Stimulated activated CD8-positive, alpha-beta memory T cell treated with anti-CD3 and anti-CD28 coated beads, Interleukin-7, amount 100 ng/mL, for 1 hour (primary cell): ENCODE results near the gene CARD14.
"Not testable (repeated sequence)": the region's sequence is repeated elsewhere in the genome, so short reads cannot be mapped to it uniquely, and the experiment has no call there.

ENCODE experiments used
- DNase-seq, 2 donors: peaks; one replicate each; pipeline ENCODE4 v3.0.0-alpha.2; 2020; ENCODE audit warnings: low read depth in 2 of 2

CARD14 gene

DNA sequence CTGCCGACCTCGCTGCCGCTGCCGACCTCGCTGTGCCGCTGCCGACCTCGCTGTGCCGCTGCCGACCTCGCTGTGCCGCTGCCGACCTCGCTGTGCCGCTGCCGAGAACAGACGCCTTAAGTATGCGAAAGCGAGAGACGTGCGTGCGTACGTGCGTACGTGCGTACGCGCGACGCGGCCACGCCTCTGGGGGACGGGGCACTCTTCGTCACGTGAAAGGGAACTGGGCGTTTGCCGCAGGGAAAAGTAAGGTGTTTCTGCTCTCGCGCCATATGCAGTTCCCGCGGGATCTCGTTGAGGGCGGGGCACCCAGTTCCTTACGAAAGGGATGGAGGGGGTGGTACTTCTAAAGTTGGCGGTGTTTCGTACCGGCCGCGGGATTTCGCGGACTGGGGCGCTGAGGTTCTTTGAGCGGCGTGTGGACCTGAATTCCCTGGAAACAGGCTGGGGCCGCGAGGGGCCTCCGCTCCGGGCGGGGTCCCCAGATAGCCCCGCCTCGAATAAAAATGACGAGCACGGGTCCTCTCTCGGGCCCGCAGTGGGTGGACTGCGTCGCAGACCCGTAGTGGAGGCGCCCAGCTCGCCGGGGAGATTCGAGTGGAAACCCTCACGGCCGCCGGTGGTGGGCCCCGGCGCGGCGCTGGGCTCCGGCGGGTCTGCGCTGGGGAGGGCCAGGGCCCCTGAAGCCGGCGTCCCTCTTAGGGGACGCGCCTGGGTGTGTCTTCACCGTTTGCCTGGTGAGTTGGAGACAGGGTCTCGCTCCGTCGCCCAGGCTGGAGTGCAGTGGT, 22.6 kb upstream of the CARD14 start, which contains the start of gene EIF4A3:
TSS of gene EIF4A3 (minus strand) at position 94 of the 788 bp plus-strand sequence. CDS start 167 bp downstream, outside the sequence.
- DNase-seq = peak; percentile 90 to 93

GRCh38 chr17:80151333-80151732, 18.5 kb upstream of the CARD14 start:
- DNase-seq = no peak

DNA sequence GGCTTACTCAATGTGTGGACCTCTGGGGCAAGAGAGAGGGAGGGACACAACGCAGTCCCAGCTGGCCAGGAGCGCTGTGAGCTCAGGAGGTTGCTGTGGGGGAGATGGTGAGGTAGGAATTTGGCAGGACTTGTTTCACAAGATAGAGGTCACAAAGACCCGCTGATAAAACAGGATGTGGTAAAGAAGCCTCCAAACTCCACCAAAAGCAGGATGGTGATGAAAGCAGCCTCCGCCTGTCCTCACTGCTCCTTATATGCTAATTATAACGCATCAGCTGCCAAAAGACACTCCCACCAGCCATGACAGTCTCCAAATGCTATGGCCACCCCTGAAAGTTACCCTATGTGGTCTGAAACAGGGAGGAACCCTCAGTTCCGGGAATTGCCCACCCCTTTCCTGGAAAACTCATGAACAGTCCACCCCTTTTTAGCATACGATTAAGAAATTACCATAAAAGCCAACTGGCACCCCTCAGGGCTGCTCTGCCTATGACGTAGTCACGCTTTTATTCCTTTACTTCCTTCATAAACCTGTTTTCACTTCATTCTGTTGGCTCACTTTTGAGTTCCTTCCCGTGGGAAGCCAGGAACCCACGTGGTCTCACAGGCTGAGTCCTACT, 17.6 kb upstream of the CARD14 start:
- DNase-seq = no peak

- DNase-seq = no peak
Measured at GRCh38 chr17:80153004-80153403, 16.8 kb upstream of the CARD14 start.

DNA sequence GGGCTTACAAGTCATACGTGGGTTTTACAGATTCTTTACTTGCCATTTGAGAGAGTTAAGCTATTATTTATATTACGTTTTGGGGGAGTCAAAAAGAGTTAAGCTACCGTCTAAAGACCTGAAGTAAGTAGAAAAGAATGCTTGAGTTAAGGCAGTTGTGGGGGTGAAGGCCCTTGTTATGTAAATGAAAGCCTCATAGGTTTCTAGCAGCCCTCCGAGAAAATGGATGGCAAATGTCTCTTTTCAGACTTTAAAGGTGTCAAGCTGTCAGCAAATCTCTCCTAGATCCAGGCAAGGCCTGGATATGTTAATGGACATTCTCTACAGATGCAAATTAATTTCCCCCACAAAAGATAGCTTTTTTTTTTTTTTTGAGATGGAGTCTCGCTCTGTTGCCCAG, 15.7 kb upstream of the CARD14 start:
- DNase-seq = no peak

- not testable (repeated sequence) for DNase-seq
Measured at GRCh38 chr17:80155600-80155999, 14.2 kb upstream of the CARD14 start.

GRCh38 chr17:80158846-80159245, 11.0 kb upstream of the CARD14 start:
- DNase-seq = no peak

DNA sequence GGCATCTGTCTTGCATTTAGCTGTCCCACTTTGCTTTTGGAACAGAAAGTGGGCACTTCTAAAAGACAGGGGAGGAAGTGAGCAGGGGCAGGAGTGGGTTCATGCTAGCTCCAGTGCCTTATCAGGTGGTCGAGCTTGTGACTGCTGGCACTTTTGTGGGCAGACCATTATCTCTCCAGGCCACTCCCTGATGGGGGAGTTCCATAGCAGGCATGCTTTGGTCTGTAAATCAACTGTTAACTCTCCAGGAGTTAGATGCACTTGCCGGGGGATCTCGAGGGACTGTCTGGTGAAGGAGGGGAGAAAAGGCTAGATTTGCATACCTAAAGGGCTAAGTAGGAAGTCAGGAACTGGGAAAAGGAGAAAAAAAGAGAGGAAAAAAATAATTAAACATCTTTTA, 9.3 kb upstream of the CARD14 start:
- no peak for DNase-seq

GRCh38 chr17:80163336-80163735, 6.5 kb upstream of the CARD14 start:
- DNase-seq = no peak

GRCh38 chr17:80164185-80164584, 5.6 kb upstream of the CARD14 start:
- DNase-seq = no peak

- no peak for DNase-seq
Measured at GRCh38 chr17:80166446-80166845, 3.4 kb upstream of the CARD14 start.

DNA sequence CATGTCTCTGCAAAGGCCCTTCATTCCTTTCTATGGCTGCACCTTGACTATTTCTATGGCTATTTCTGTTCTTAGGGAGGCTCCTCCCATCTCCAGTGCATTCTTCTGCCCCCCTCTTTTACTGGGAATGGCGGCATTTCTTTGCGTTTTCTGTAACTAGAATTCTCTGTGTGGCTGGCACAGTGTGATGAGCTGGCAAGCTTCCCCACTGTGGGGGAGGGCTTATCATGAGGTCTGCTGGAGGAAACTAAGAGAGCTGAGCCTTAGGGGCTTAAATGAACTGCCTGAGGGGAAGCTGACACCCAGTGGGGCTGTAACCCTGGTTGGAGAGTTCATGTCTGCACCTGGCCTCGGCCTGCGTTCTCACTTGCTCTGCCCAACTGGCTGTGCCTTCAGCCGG, 1.5 kb upstream of the CARD14 start:
- no peak for DNase-seq

DNA sequence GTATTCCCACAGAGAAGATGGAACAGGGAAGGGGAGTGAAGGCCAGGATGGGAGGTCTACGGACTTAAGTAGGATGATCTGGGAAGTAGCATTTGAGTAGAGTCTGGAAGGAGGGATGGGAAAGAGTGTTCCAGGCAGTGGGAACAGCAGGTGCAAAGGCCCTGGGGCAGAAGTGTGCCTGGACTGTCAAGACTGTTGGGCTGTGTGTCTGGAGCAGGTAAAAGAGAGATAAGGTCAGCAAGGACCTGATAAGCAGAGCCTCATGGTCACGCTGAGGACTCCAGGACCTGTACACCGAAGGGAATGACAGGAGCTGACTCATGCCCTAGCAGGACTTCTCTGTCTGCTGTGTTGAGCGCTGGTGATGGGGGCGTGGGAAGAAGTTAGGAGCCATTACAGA, 723 bp upstream of the CARD14 start:
- no peak for DNase-seq

GRCh38 chr17:80171681-80172080, 1.9 kb downstream of the CARD14 start:
- DNase-seq = no peak

- DNase-seq = no peak
Measured at GRCh38 chr17:80173126-80173525, 3.3 kb downstream of the CARD14 start.

- DNase-seq = no peak
Measured at GRCh38 chr17:80173916-80174315, 4.1 kb downstream of the CARD14 start.

DNA sequence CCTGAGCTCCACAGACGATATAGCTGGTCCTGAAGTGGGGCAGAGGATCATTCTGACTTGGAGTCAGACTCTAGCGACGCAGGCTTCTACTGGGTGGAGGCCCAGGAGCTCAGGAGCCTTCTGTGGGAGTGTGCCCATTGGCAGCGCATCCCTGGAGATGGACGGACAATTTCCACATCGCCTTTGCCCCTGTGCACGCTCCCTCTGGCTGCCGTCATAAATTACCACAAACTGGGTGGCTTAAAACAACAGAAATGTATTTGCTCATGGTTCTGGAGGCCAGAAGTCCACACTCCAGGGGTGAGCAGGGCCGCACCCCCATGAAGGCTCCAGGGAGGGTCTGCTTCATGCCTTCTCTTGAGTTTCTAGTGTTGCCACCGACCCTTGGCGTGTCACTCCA, 6.9 kb downstream of the CARD14 start:
- no peak for DNase-seq

- DNase-seq = no peak
Measured at GRCh38 chr17:80177986-80178595, 8.3 kb downstream of the CARD14 start.

DNA sequence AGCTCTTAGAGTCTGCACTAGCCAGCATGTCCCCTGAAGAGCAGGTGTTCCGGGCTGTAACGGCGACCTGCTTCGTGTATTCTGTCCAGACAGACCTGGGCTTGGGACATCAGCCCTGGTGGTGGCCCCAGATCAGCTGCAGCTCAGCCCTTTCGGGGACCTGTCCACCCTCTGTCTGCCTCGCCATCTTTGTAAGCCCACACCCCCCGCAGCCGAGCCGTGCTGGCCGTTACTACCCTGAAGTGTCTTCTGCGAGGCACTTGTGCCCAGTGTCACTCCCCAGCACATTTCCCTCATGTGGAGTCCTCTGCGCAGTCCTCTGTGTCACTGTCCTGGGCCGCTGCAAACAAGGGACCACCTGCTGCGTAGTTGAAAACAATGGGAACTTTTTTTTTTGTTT, 10.4 kb downstream of the CARD14 start:
- no peak for DNase-seq

DNA sequence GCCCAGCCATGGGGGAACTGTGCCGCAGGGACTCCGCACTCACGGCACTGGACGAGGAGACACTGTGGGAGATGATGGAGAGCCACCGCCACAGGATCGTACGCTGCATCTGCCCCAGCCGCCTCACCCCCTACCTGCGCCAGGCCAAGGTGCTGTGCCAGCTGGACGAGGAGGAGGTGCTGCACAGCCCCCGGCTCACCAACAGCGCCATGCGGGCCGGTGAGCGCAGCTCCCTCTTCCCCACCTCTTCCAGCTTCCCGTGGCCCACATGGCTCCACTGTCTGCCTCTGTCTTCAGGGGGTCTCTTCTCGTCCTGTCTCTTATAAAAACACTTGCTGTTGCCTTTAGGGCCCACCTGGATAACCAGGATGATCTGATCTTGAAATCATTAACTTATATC, 11.6 kb downstream of the CARD14 start:
- DNase-seq = no peak

DNA sequence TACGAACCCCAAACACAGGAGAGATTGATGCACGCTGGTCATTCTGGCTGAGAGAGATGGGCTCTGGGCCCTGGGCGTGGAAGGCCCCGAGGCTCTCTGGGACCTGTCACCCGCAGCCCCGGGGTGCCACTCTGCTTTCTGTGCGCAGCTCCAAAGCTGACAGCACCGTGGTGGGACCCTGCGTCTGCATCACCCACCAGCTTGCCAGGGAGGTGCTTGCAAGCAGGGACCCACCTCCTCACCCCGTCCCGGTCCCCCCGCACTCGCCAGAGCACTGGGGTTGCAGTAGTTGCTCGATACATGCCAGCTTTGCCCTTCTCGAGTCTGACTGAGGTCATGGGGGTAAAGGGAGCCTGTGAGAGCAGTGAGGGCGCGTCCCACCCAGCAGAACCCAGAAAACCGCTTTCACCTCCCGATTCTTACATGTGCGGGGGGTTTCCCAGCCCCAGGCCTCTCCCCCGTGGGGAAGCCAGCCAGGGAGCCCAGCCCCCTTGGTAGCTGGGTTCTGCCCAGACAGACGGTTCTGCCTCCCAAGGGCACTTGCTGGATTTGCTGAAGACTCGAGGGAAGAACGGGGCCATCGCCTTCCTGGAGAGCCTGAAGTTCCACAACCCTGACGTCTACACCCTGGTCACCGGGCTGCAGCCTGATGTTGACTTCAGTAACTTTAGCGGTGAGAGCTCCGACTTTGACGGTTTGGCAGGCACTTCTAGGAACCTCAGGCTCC, 12.5 kb downstream of the CARD14 start:
- DNase-seq = no peak

- DNase-seq = no peak
Measured at GRCh38 chr17:80182845-80183223, 13.0 kb downstream of the CARD14 start.
